Activated CD8-positive, alpha-beta T cell treated with anti-CD3 and anti-CD28 coated beads, Interleukin-2, amount 10 ng/mL, durations not matched to agents 7 days and 5 days (primary cell): ENCODE results near the gene C4orf50. TPM values are rescaled to one million over a fixed set of nuclear protein-coding genes. Genes with fewer than 3 reads are reported as not detected.
A peak's percentile ranks its signal among the peaks of the same experiment; 100 is the strongest.

Experiments
- ATAC-seq: fragments of 150-1000 bp; cut with Tn5 transposase; one replicate; pipeline ENCODE4 v1.10.0; 2021; ENCODE audit warnings: moderate library complexity
- CTCF ChIA-PET: fragments of 350-600 bp; sonication (Branson Sonifier 250); formaldehyde crosslinking; loops from one replicate; lab custom pipeline; 2021; ENCODE audit warnings: antibody characterized with exemption; lab: Charles Lee
- POLR2A ChIA-PET: fragments of 350-600 bp; sonication (Branson Sonifier 250); formaldehyde crosslinking; loops from one replicate; lab custom pipeline; 2021; ENCODE audit warnings: antibody characterized with exemption; lab: Charles Lee
- DNase-seq: peaks from one replicate; pipeline ENCODE4 v3.0.0-alpha.2; 2020
- H3K27ac Mint-ChIP-seq: one replicate; pipeline ENCODE4 v1.8.0; 2021; ENCODE audit warnings: mild to moderate bottlenecking, mixed read lengths
- H3K27me3 Mint-ChIP-seq: one replicate; pipeline ENCODE4 v1.8.0; 2021; ENCODE audit warnings: low read depth, mixed read lengths
- H3K36me3 Mint-ChIP-seq: one replicate; pipeline ENCODE4 v1.8.0; 2021; ENCODE audit warnings: low read depth, mixed read lengths
- H3K4me1 Mint-ChIP-seq: one replicate; pipeline ENCODE4 v1.8.0; 2021; ENCODE audit warnings: low read depth, mixed read lengths
- H3K4me3 Mint-ChIP-seq: one replicate; pipeline ENCODE4 v1.8.0; 2021; ENCODE audit warnings: mild to moderate bottlenecking, mixed read lengths
- H3K9me3 Mint-ChIP-seq: one replicate; pipeline ENCODE4 v1.8.0; 2022; ENCODE audit warnings: mixed read lengths; ENCODE audit not compliant: insufficient read depth
- total RNA-seq, 2 experiments: library from RNA; stranded (reverse); gene quantifications; one replicate each; pipeline ENCODE4 v1.2.3, GENCODE V29; 2021

The C4orf50 gene
- total RNA-seq, 2 experiments from 2014 or later, result 0.13 to 0.24 TPM

GRCh38 chr4:5895287-5895686 is 122.9 kb downstream of the C4orf50 start:
- ATAC-seq, result no peak
- POLR2A ChIA-PET, result no interaction called here
- peaks cover 4% of the 10 kb centered on the region for H3K9me3 Mint-ChIP-seq
- H3K4me1 Mint-ChIP-seq, result no peaks in the 10 kb centered on the region
- no peak for DNase-seq
- CTCF ChIA-PET, result no interaction called here
- no peak overlapping the region for H3K27ac Mint-ChIP-seq
- H3K27me3 Mint-ChIP-seq, result peaks cover 36% of the 10 kb centered on the region
- H3K36me3 Mint-ChIP-seq, result peaks cover 3% of the 10 kb centered on the region
- H3K4me3 Mint-ChIP-seq, result no peak overlapping the region

GRCh38 chr4:5894266-5894665 is 124.0 kb downstream of the C4orf50 start:
- Mint-ChIP-seq H3K9me3 (peaks cover 4% of the 10 kb centered on the region), H3K36me3 (peaks cover 3% of the 10 kb centered on the region), H3K4me3 (no peak overlapping the region), H3K4me1 (no peaks in the 10 kb centered on the region), H3K27ac (no peak overlapping the region), H3K27me3 (peaks cover 44% of the 10 kb centered on the region)
- no peak for ATAC-seq
- no peak for DNase-seq
- POLR2A ChIA-PET, result no interaction called here
- CTCF ChIA-PET, result no interaction called here

GRCh38 chr4:5893591-5893990 is 124.6 kb downstream of the C4orf50 start:
- ATAC-seq, result no peak
- DNase-seq, result no peak
- Mint-ChIP-seq H3K27me3 (peaks cover 47% of the 10 kb centered on the region), H3K9me3 (peaks cover 4% of the 10 kb centered on the region), H3K4me1 (peaks cover 3% of the 10 kb centered on the region), H3K36me3 (peaks cover 3% of the 10 kb centered on the region), H3K4me3 (no peak overlapping the region), H3K27ac (no peak overlapping the region)
- ChIA-PET CTCF (no interaction called here), POLR2A (no interaction called here)

- POLR2A ChIA-PET, result interaction anchor here (0.7 kb wide), 1 partner anchor 9 kb away, joined by 3 read pairs; no protein-coding TSS in a partner anchor
- Mint-ChIP-seq H3K27me3 (peaks cover 47% of the 10 kb centered on the region), H3K4me3 (no peak within 1 kb of the TSS), H3K9me3 (peaks cover 4% of the 10 kb centered on the region), H3K36me3 (peaks cover 3% of the 10 kb centered on the region), H3K4me1 (peaks cover 3% of the 10 kb centered on the region), H3K27ac (no peak within 1 kb of the TSS)
- CTCF ChIA-PET, result no interaction called here
- ATAC-seq, result no peak
- DNase-seq, result no peak
Observed at GRCh38 chr4:5893004-5893580, 125.1 kb downstream of the C4orf50 start, which contains the start of gene CRMP1. TSS of gene CRMP1 (minus strand) at chr4:5893086. CDS start at chr4:5892969, 117 bp downstream.

GRCh38 chr4:5892323-5893003 is 125.8 kb downstream of the C4orf50 start:
- no peak for DNase-seq
- no peak for ATAC-seq
- H3K4me3 Mint-ChIP-seq, result no peak overlapping the region
- H3K4me1 Mint-ChIP-seq, result peaks cover 3% of the 10 kb centered on the region
- ChIA-PET CTCF (no interaction called here), POLR2A (interaction anchor here (0.7 kb wide), 1 partner anchor 10 kb away, joined by 3 read pairs; no protein-coding TSS in a partner anchor)
- peaks cover 4% of the 10 kb centered on the region for H3K9me3 Mint-ChIP-seq
- no peak overlapping the region for H3K27ac Mint-ChIP-seq
- H3K36me3 Mint-ChIP-seq, result peaks cover 3% of the 10 kb centered on the region
- H3K27me3 Mint-ChIP-seq, result peaks cover 48% of the 10 kb centered on the region

GRCh38 chr4:5891563-5892322 is 126.5 kb downstream of the C4orf50 start:
- Mint-ChIP-seq H3K9me3 (peaks cover 4% of the 10 kb centered on the region), H3K36me3 (peaks cover 3% of the 10 kb centered on the region), H3K27me3 (peaks cover 53% of the 10 kb centered on the region), H3K27ac (no peak overlapping the region), H3K4me3 (no peak overlapping the region), H3K4me1 (peaks cover 7% of the 10 kb centered on the region)
- DNase-seq, result no peak
- CTCF ChIA-PET, result no interaction called here
- ATAC-seq, result no peak
- POLR2A ChIA-PET, result no interaction called here

GRCh38 chr4:5890063-5890727 is 128.0 kb downstream of the C4orf50 start:
- POLR2A ChIA-PET, result no interaction called here
- peaks cover 61% of the 10 kb centered on the region for H3K27me3 Mint-ChIP-seq
- peak overlapping the region; percentile 25 for H3K4me3 Mint-ChIP-seq
- H3K4me1 Mint-ChIP-seq, result peaks cover 7% of the 10 kb centered on the region
- H3K27ac Mint-ChIP-seq, result no peak overlapping the region
- CTCF ChIA-PET, result no interaction called here
- H3K9me3 Mint-ChIP-seq, result peaks cover 4% of the 10 kb centered on the region
- peaks cover 3% of the 10 kb centered on the region for H3K36me3 Mint-ChIP-seq
- DNase-seq, result no peak
- ATAC-seq, result no peak

- Mint-ChIP-seq H3K36me3 (peaks cover 3% of the 10 kb centered on the region), H3K27me3 (peaks cover 59% of the 10 kb centered on the region), H3K4me1 (peaks cover 7% of the 10 kb centered on the region), H3K9me3 (peaks cover 4% of the 10 kb centered on the region), H3K27ac (no peak overlapping the region), H3K4me3 (peak overlapping the region; percentile 10)
- ATAC-seq (no peak), DNase-seq (no peak)
- ChIA-PET CTCF (no interaction called here), POLR2A (no interaction called here)
Observed at GRCh38 chr4:5889002-5889696, 129.1 kb downstream of the C4orf50 start.

GRCh38 chr4:5888222-5889001 is 129.8 kb downstream of the C4orf50 start:
- CTCF ChIA-PET, result no interaction called here
- peaks cover 2% of the 10 kb centered on the region for H3K36me3 Mint-ChIP-seq
- H3K4me3 Mint-ChIP-seq, result peak overlapping the region; percentile 10
- peaks cover 7% of the 10 kb centered on the region for H3K4me1 Mint-ChIP-seq
- no peak for ATAC-seq
- H3K9me3 Mint-ChIP-seq, result peaks cover 4% of the 10 kb centered on the region
- H3K27me3 Mint-ChIP-seq, result peaks cover 54% of the 10 kb centered on the region
- POLR2A ChIA-PET, result no interaction called here
- no peak overlapping the region for H3K27ac Mint-ChIP-seq
- DNase-seq, result no peak

- peaks cover 7% of the 10 kb centered on the region for H3K4me1 Mint-ChIP-seq
- peaks cover 56% of the 10 kb centered on the region for H3K27me3 Mint-ChIP-seq
Observed at GRCh38 chr4:5887361-5888221, 130.6 kb downstream of the C4orf50 start.

More at GRCh38 chr4:5887361-5888221, 130.6 kb downstream of the C4orf50 start:
- Mint-ChIP-seq H3K36me3 (no peaks in the 10 kb centered on the region), H3K4me3 (no peak overlapping the region), H3K27ac (no peak overlapping the region), H3K9me3 (peaks cover 4% of the 10 kb centered on the region)
- ChIA-PET POLR2A (no interaction called here), CTCF (interaction anchor here (1.1 kb wide), 1 partner anchor 110 kb away, joined by 3 read pairs; no protein-coding TSS in a partner anchor)
- DNase-seq (no peak), ATAC-seq (no peak)
